Urinary bladder (tissue), 4 donors: ENCODE data around the gene NBEAL2. TPM values are rescaled to one million over a fixed set of nuclear protein-coding genes. Genes with fewer than 3 reads are reported as not detected.

Source experiments
- DNase-seq: peaks from one replicate; pipeline ENCODE4 v3.0.0-alpha.2; 2015; ENCODE audit errors: extremely low spot score
- H3K27ac ChIP-seq: one replicate; pipeline ENCODE4 v1.5.1; 2013; ENCODE audit warnings: low read depth, mild to moderate bottlenecking, moderate library complexity
- H3K36me3 ChIP-seq: one replicate; pipeline ENCODE4 v1.6.1; 2013; ENCODE audit warnings: mild to moderate bottlenecking, moderate library complexity; ENCODE audit not compliant: insufficient read depth
- H3K4me1 ChIP-seq: one replicate; pipeline ENCODE4 v1.6.1; 2013; ENCODE audit warnings: mild to moderate bottlenecking, moderate library complexity; ENCODE audit not compliant: insufficient read depth
- H3K4me3 ChIP-seq: one replicate; pipeline ENCODE4 v1.5.1; 2013; ENCODE audit warnings: low read depth, low read length
- WGBS: extraction: QIAGEN DNeasy Blood & Tissue Kit; methylation state at CpG from one replicate; pipeline ENCODE4 v1.1.7; 2013; 5-methylcytosine and 5-hydroxymethylcytosine counted together
- polyA plus RNA-seq: library from polyadenylated mRNA; stranded (reverse); fragments of 200-250 nt; gene quantifications from one replicate; pipeline ENCODE4 v1.2.3, GENCODE V29; 2013
- small RNA-seq: library from RNA; depleted of rRNA; stranded (forward); fragments of <200 nt; gene quantifications from one replicate; pipeline ENCODE3, GENCODE V24; 2014
- total RNA-seq: library from RNA; depleted of rRNA; stranded (reverse); fragments of >200 nt; gene quantifications from one replicate; pipeline ENCODE4 v1.2.3, GENCODE V29; 2014
- donor health status: healthy with polysubstance abuse.
- donor health status: healthy.

The NBEAL2 gene
- total and polyA plus RNA-seq, 2 donors, result 13.1 to 26.5 TPM

DNA sequence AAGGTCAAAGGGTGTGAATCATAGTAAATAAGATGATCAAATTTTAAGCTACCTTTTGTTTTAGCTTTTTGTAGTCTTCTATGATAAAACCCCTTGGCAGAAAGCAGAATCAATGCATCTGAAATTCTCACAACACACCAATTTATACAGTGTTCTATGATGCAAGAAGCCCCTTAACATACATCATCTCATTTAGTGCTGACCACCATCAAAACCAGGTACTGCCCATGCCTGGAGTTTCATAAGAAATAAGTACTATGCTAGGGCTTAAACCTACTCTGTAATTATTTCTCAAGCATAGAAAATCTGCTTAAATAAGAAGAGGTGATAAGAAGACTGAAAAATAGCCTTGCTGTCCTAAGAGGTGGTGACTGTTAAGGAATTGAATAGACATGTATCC, 67.6 kb downstream of the NBEAL2 start:
- Histone ChIP-seq H3K4me3 (no peak overlapping the region), H3K27ac (no peak overlapping the region)

DNA sequence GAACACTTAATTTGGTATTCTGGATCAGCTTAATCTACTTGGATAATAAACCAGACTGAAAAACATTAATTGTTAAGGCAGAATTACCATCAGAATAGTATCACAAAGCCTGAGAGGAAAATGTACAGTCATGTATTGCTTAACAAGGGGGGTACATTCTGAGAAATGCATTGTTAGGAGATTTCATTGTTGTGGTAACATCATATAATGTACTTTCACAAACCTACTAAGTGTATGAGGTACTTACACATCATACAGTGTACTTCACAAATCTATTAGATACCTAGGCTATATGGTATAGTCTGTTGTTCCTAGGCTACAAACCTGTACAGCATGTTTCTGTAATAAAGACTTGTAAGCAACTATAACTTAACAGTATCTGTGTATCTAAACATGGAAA, 68.2 kb downstream of the NBEAL2 start:
- Histone ChIP-seq H3K4me1 (no peaks in the 10 kb centered on the region), H3K27ac (no peak overlapping the region), H3K36me3 (peaks cover 2% of the 10 kb centered on the region), H3K4me3 (no peak overlapping the region)
- no peak for DNase-seq

More for the DNA sequence above, 67.6 kb downstream of the NBEAL2 start:
- DNase-seq, result no peak
- Histone ChIP-seq H3K4me1 (no peaks in the 10 kb centered on the region), H3K36me3 (peaks cover 2% of the 10 kb centered on the region)

DNA sequence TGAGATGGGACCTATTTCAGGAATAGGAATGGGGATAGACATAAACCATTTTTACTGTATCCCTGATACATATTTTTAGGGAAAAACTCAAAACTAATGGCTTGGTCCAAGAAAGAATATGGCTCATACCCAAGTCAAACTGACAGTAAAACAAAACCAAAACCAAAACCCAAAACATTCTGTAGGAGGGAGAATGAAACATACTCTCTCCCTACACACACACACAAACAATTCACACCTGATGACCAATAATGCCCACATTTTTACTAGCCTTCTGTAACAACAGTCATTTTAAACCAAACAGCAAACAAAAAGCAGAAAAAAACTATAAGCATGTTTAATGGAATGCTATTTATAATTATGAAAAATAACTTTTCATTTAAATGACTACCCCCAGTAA, 74.9 kb downstream of the NBEAL2 start:
- no peak overlapping the region for H3K27ac ChIP-seq

DNA sequence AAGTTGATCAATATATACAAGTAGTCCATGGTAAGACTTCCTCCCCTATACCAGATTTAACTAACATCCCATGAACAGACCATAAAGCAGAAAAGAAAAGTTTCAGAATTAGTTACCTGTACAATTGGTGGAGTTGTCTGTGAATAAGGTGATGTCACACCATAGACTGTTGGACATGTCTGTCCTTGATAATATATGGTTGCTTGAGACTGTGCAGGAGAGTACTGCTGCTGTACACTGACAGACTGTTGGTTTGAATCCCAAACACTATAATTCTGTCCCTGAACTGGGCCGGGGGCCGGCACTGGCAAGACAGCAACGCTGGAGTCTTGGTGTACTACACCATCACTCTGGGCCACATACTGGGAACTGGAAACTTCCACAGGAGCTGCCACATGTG, 77.2 kb downstream of the NBEAL2 start:
- Histone ChIP-seq H3K4me1 (no peaks in the 10 kb centered on the region), H3K27ac (no peak overlapping the region), H3K36me3 (no peaks in the 10 kb centered on the region), H3K4me3 (no peak overlapping the region)
- DNase-seq, result no peak
- 88% methylated on average over 3 of the region's 3 CpGs for WGBS

More for the DNA sequence above, 74.9 kb downstream of the NBEAL2 start:
- Histone ChIP-seq H3K4me3 (no peak overlapping the region), H3K4me1 (no peaks in the 10 kb centered on the region), H3K36me3 (no peaks in the 10 kb centered on the region)
- no peak for DNase-seq

DNA sequence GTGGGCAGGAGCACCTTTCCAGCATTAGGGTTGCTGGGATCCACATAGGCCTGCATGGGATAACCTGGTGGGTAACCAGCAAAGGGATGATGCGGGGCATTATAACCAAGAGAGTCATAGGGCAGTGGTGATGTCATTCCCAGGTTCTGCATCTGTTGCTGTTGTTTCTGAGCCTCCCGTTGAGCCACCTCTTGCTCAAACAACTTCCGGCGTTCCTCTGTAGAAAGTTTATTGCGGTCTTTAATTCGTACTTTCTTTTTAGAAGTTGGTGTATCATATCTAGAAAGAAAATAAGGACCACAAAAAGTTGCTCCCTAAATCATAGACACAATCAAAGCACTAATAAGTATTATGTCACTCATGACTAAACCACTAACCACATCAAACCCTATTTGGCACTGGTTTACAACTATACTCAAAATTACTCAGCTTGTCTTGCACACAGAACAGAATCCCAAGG, 77.8 kb downstream of the NBEAL2 start:
- no peak overlapping the region for H3K4me3 ChIP-seq
- no peaks in the 10 kb centered on the region for H3K4me1 ChIP-seq
- WGBS, result 92% methylated on average over 6 of the region's 6 CpGs
- no peak overlapping the region for H3K27ac ChIP-seq
- no peak for DNase-seq
- H3K36me3 ChIP-seq, result no peaks in the 10 kb centered on the region

Small RNAs within 50 kb of the gene (small RNA-seq; reads per million reads assigned to genes)
- gene MRPL57P3, result not detected

Other genes starting within 250 kb of the NBEAL2 start
- 19.8 TPM for gene MYL3, start 116.2 kb upstream of the NBEAL2 start, total RNA-seq
- 4.0 TPM for gene MYL3, start 116.2 kb upstream of the NBEAL2 start, polyA plus RNA-seq
- gene PTH1R, start 101.9 kb upstream of the NBEAL2 start, total RNA-seq, result 11.5 TPM
- gene PTH1R, start 101.9 kb upstream of the NBEAL2 start, polyA plus RNA-seq, result 26.4 TPM
- 17.6 TPM for gene CCDC12, start 2.9 kb upstream of the NBEAL2 start, total RNA-seq
- 60.7 TPM for gene CCDC12, start 2.9 kb upstream of the NBEAL2 start, polyA plus RNA-seq
- 95.7 TPM for gene SETD2, start 184.4 kb downstream of the NBEAL2 start, total RNA-seq
- gene SETD2, start 184.4 kb downstream of the NBEAL2 start, polyA plus RNA-seq, result 22.5 TPM